PC-3 (cell line): ENCODE data around the gene RSRC1. TPM values are rescaled to one million over a fixed set of nuclear protein-coding genes. Genes with fewer than 3 reads are reported as not detected.

Experiments used
- ATAC-seq: fragments of 200-7000 bp; cut with Tn5 transposase; 2 replicates; pipeline ENCODE4 v1.9.1; 2020; ENCODE audit warnings: mild to moderate bottlenecking, moderate library complexity
- BruUV-seq: library from RNA; stranded (reverse); fragments of 400-500 nt; replicated peaks from 2 replicates; lab custom pipeline; 2021; lab: Mats Ljungman, UMichigan
- CTCF ChIA-PET: fragments of 300-600 bp; sonication (Branson Sonifier 250); formaldehyde crosslinking; loops from one replicate; lab custom pipeline; 2022; ENCODE audit warnings: antibody characterized with exemption; lab: Charles Lee
- POLR2A ChIA-PET: fragments of 300-600 bp; sonication (Branson Sonifier 250); formaldehyde crosslinking; loops from one replicate; lab custom pipeline; 2022; ENCODE audit warnings: antibody characterized with exemption; ENCODE audit not compliant: unreplicated experiment; lab: Charles Lee
- DNase-seq: peaks from one replicate; pipeline ENCODE4 v3.0.0-alpha.2; 2015
- H2AFZ ChIP-seq: fragments of 300-600 bp; sonication (generic); 2 replicates; pipeline ENCODE4 v1.6.0; 2016; ENCODE audit warnings: antibody characterized with exemption, low read length
- H3F3A ChIP-seq: fragments of 300-600 bp; sonication (generic); one replicate; pipeline ENCODE4 v1.6.0; 2017; ENCODE audit warnings: antibody characterized with exemption, low read length, control low read depth, mild to moderate bottlenecking; ENCODE audit not compliant: unreplicated experiment
- H3K27ac ChIP-seq: fragments of 300-600 bp; sonication (generic); 2 replicates; pipeline ENCODE4 v1.5.1; 2016; ENCODE audit warnings: mild to moderate bottlenecking, low read length
- H3K27me3 ChIP-seq: fragments of 300-600 bp; sonication (generic); 2 replicates; pipeline ENCODE4 v1.6.1; 2016; ENCODE audit warnings: low read length, mixed read lengths
- H3K36me3 ChIP-seq: fragments of 300-600 bp; sonication (generic); 2 replicates; pipeline ENCODE4 v1.6.1; 2016; ENCODE audit warnings: low read depth, mixed run types, low read length, mixed read lengths
- H3K4me1 ChIP-seq: fragments of 300-600 bp; sonication (generic); 2 replicates; pipeline ENCODE4 v1.5.1; 2016; ENCODE audit warnings: low read length; ENCODE audit not compliant: insufficient read depth
- H3K4me2 ChIP-seq: fragments of 300-600 bp; sonication (generic); 2 replicates; pipeline ENCODE4 v1.6.0; 2016; ENCODE audit warnings: low read length
- H3K4me3 ChIP-seq: fragments of 300-600 bp; sonication (generic); 2 replicates; pipeline ENCODE4 v1.5.1; 2016; ENCODE audit warnings: mild to moderate bottlenecking, low read length, mixed read lengths
- H3K79me2 ChIP-seq: fragments of 300-600 bp; sonication (generic); 2 replicates; pipeline ENCODE4 v1.6.1; 2017; ENCODE audit warnings: low read length, mixed read lengths
- H3K9ac ChIP-seq: fragments of 300-600 bp; sonication (generic); 2 replicates; pipeline ENCODE4 v1.6.0; 2016; ENCODE audit warnings: mild to moderate bottlenecking, low read length
- H3K9me2 ChIP-seq: fragments of 300-600 bp; sonication (generic); replicated peaks from 2 replicates; pipeline ENCODE4 v1.6.1; 2016; ENCODE audit warnings: mixed run types, low read length, mixed read lengths
- H3K9me3 ChIP-seq: fragments of 300-600 bp; sonication (generic); 2 replicates; pipeline ENCODE4 v1.6.1; 2016; ENCODE audit warnings: low read length, mixed read lengths
- H4K20me1 ChIP-seq: fragments of 300-600 bp; sonication (generic); 2 replicates; pipeline ENCODE4 v1.6.1; 2016; ENCODE audit warnings: low read length, mixed read lengths
- EZH2 ChIP-seq: fragments of 300-600 bp; sonication (generic); IDR thresholded peaks from one replicate; pipeline ENCODE4 v1.6.1; 2017; ENCODE audit warnings: antibody characterized with exemption, mild to moderate bottlenecking, low read length; ENCODE audit not compliant: unreplicated experiment
- EZH2phosphoT487 ChIP-seq: fragments of 300-600 bp; sonication (generic); IDR thresholded peaks from 2 replicates; pipeline ENCODE4 v1.6.1; 2018; ENCODE audit warnings: mild to moderate bottlenecking, antibody characterized with exemption, low read length, borderline replicate concordance
- intact Hi-C: fragments of 100-400 bp; cut with micrococcal nuclease; formaldehyde crosslinking; loops from 2 replicates; pipeline ENCODE4 v1.9.0; 2023
- total RNA-seq: library from RNA; depleted of rRNA; stranded (reverse); fragments of >200 nt; gene quantifications from 2 replicates; pipeline ENCODE4 v1.2.3, GENCODE V29; 2014
- TF ChIP-seq, protein P1 (sequence below): fragments of 300-600 bp; sonication (generic); conservative IDR thresholded peaks from 2 replicates; pipeline ENCODE4 v1.5.1; 2017; ENCODE audit warnings: antibody characterized with exemption, low read depth, mild to moderate bottlenecking, low read length

The RSRC1 gene
- total RNA-seq, 1 experiment from 2014 or later = 39.5 TPM

GRCh38 chr3:158074591-158074990 lies 35.3 kb upstream of the RSRC1 start:
- no peaks in the 10 kb centered on the region for H3K36me3 ChIP-seq
- DNase-seq (no peak), ATAC-seq (no peak)
- ChIA-PET POLR2A (no interaction called here), CTCF (no interaction called here)
- TF ChIP-seq, protein P1, sequence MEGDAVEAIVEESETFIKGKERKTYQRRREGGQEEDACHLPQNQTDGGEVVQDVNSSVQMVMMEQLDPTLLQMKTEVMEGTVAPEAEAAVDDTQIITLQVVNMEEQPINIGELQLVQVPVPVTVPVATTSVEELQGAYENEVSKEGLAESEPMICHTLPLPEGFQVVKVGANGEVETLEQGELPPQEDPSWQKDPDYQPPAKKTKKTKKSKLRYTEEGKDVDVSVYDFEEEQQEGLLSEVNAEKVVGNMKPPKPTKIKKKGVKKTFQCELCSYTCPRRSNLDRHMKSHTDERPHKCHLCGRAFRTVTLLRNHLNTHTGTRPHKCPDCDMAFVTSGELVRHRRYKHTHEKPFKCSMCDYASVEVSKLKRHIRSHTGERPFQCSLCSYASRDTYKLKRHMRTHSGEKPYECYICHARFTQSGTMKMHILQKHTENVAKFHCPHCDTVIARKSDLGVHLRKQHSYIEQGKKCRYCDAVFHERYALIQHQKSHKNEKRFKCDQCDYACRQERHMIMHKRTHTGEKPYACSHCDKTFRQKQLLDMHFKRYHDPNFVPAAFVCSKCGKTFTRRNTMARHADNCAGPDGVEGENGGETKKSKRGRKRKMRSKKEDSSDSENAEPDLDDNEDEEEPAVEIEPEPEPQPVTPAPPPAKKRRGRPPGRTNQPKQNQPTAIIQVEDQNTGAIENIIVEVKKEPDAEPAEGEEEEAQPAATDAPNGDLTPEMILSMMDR = no peak
- no peak for TF ChIP-seq EZH2phosphoT487
- TF ChIP-seq EZH2 = no peak
- no peaks in the 10 kb centered on the region for H3F3A ChIP-seq
- no peak overlapping the region for H2AFZ ChIP-seq
- no peak overlapping the region for H3K9ac ChIP-seq
- no peak overlapping the region for H3K4me3 ChIP-seq
- H4K20me1 ChIP-seq = no peaks in the 10 kb centered on the region
- no peaks in the 10 kb centered on the region for H3K4me1 ChIP-seq
- no peaks in the 10 kb centered on the region for H3K27me3 ChIP-seq
- no TSS peak for BruUV-seq
- H3K4me2 ChIP-seq = no peak overlapping the region
- intact Hi-C loops = no loop called here
- H3K9me2 ChIP-seq = no peaks in the 10 kb centered on the region
- H3K79me2 ChIP-seq = no peaks in the 10 kb centered on the region
- H3K27ac ChIP-seq = no peak overlapping the region
- H3K9me3 ChIP-seq = no peaks in the 10 kb centered on the region

DNA sequence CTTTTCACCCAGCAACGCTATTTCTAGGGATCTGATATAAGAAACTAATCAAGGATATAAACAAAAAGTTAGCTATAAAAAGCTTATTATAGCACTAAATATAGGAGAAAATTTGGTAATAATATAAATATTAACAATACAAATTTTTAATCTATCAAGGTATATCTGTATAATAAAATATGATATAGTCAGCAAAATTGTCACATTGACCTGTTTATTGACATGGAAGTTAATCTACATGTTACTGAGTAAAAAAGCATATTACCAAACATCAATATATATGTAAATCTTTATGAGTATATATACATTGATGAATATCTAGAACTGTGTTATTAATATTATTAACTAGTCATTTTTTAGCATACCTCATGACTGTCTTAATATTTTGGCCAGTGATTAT lies 30.3 kb upstream of the RSRC1 start:
- Histone ChIP-seq H3K36me3 (no peaks in the 10 kb centered on the region), H3K4me3 (no peak overlapping the region), H3K27ac (no peak overlapping the region), H3K9me3 (no peaks in the 10 kb centered on the region), H2AFZ (no peak overlapping the region), H4K20me1 (no peaks in the 10 kb centered on the region), H3K9me2 (no peaks in the 10 kb centered on the region), H3K4me1 (peaks cover 2% of the 10 kb centered on the region; the same call in 1 of the 2 replicates), H3K9ac (no peak overlapping the region), H3F3A (no peaks in the 10 kb centered on the region), H3K79me2 (0 out of 2 replicates have a peak, but pooled peaks cover 10% of the 10 kb centered on the region), H3K4me2 (no peak overlapping the region), H3K27me3 (no peaks in the 10 kb centered on the region)
- no TSS peak for BruUV-seq
- intact Hi-C loops = no loop called here
- TF ChIP-seq EZH2 = no peak
- TF ChIP-seq EZH2phosphoT487 = no peak
- TF ChIP-seq, protein P1 = no peak
- POLR2A ChIA-PET = no interaction called here
- ATAC-seq (no peak), DNase-seq (no peak)
- CTCF ChIA-PET = no interaction called here

DNA sequence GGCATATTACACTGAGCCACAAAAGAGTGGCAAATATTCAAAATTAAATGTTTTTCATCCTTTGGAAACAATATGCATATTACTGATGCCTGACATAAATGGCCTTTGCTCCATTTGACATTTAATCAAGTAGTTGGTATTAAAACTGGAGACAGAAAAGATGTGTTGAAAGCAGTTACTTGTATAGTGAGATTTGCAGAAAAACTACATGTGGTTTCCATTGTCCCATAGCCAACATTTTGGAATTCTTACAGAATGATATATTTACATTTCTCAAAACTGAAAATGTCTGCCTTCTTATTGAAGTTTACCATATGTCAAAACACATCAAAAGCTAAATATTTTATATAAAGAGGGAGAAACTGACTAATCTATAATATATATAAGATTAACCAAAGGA lies 25.2 kb upstream of the RSRC1 start:
- Histone ChIP-seq H3K27ac (no peak overlapping the region), H3K27me3 (no peaks in the 10 kb centered on the region), H4K20me1 (no peaks in the 10 kb centered on the region), H3K9me3 (no peaks in the 10 kb centered on the region), H3K9me2 (no peaks in the 10 kb centered on the region), H3F3A (no peaks in the 10 kb centered on the region), H3K79me2 (peaks cover 16% of the 10 kb centered on the region; the same call in 1 of the 2 replicates), H3K36me3 (no peaks in the 10 kb centered on the region), H3K4me2 (no peak overlapping the region), H3K9ac (no peak overlapping the region), H3K4me3 (no peak overlapping the region), H2AFZ (no peak overlapping the region), H3K4me1 (peaks cover 31% of the 10 kb centered on the region)
- ChIA-PET POLR2A (no interaction called here), CTCF (no interaction called here)
- TF ChIP-seq EZH2 (no peak), EZH2phosphoT487 (no peak)
- TF ChIP-seq, protein P1 = no peak
- ATAC-seq (no peak), DNase-seq (no peak)
- intact Hi-C loops = loop anchor here (10.0 kb wide), 1 partner anchor 300 kb away; no protein-coding TSS in a partner anchor
- BruUV-seq = no TSS peak
